ENCODE results near the gene BTBD9.

GRCh38 chr6:38345586-38345985 lies 294.1 kb downstream of the BTBD9 start:
- TF ChIP-seq CTCF (IDR thresholded peaks at IDR 0.05) (no peak), POLR2A (IDR thresholded peaks at IDR 0.05) (no peak), EP300 (IDR thresholded peaks at IDR 0.05) (no peak)
